ENCODE results near the gene LRRC59. TPM values are rescaled to one million over a fixed set of nuclear protein-coding genes. Genes with fewer than 3 reads are reported as not detected.

Gene LRRC59
- total RNA-seq, 2 experiments from 2014 or later, result 48.1 to 50.1 TPM

DNA sequence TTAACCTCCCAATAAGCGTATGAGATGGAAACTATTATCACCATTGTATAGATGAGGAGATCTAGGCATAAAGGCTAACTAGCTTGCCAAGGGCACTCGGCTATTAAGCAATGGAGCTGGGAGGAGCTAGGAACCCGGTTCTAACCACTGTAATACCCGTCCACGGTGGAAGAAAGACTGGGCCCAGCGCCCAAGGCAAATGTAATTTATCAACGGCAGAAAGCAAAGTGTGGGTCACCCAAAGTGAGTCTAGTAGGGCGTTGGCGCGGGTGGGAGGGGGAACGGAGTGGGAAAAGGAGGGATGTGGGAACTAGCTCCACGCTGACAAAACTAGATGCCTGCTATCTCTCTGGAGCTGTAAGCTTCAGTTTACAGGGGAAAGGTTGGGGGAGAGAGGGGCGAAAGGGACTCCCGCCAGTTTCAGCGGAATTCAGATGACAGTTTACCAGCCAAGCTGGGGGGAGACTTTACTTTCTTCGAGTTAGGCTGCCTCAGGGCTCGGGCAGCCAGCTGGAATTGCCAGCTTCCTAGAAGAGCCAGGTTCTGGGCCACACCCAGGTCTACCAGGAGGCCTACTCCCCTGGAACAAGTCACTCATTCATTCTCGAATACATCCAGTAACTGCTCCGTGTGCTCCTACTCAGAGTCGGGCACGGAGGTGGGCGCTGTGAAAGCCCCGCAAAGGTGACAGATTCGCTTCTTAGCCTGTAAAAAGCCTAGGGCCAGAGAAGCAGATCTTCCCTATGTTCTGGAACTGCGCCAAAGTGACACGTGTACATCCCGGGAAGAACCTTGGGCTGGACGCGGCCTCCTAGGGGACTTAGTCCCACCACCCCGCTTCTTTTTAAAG lies 837 bp downstream of the LRRC59 start:
- CTCF ChIA-PET, result interaction anchor here (0.5 to 4.5 kb wide), 26 partner anchors 8 to 896 kb away, joined by 3 to 56 read pairs (median 6); partner anchors contain the start of genes ACSF2, CACNA1G, EME1 and MRPL27
- Mint-ChIP-seq H3K4me1 (ENCODE audit: low read depth) (peaks cover 32% of the 10 kb centered on the region), H3K27me3 (ENCODE audit: low read depth) (no peaks in the 10 kb centered on the region), H3K27ac (peak overlapping the region; percentile 79), H3K4me3 (peak overlapping the region; percentile 92), H3K9me3 (peaks cover 3% of the 10 kb centered on the region), H3K36me3 (ENCODE audit: low read depth) (peaks cover 24% of the 10 kb centered on the region)
- intact Hi-C loops (cut with micrococcal nuclease), result loop anchor here (1.0 to 5.0 kb wide), 4 partner anchors 23 to 83 kb away; partner anchors contain the start of genes ACSF2, EME1 and MRPL27
- peak; percentile 35 for DNase-seq

DNA sequence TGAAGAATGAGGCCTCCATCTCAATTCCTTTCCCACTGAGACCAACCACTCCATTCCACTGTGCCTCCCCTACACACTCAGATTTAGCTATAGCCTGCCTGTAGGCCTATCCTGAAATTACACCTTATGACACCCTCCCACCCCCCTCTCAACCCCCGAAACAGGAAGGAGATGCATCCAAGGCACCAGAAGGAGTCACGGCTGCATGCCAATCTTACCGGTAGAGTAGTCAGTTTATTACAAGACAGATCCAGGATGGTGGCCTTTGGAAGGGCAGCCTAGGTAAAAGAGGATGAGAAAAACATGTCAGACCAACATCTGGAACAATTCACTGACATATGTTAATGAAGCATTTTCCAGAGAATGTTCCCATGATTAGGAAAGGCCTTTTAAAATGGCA lies 2.6 kb downstream of the LRRC59 start:
- H3K27ac Mint-ChIP-seq, result no peak overlapping the region
- peaks cover 32% of the 10 kb centered on the region for H3K4me1 Mint-ChIP-seq (ENCODE audit: low read depth)

DNA sequence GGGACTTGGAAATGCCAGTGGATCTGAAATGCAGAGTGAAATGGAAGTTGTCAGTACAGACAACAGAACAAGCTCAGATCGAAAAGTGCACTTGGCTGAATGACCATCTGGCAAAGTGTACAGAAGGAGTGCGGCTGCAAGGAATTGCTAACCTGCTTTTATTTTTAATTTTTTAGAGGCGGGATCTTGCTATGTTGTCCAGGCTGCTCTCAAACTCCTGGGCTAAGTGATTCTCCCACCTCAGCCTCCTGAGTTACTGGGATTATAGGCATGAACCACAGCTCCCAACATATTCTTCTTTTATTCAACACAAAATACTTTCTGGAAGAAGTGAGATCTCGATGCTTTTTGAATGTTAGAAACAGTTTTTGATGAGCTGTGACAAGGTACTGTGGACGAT lies 3.6 kb downstream of the LRRC59 start:
- no peak overlapping the region for H3K4me3 Mint-ChIP-seq
- H3K36me3 Mint-ChIP-seq (ENCODE audit: low read depth), result peaks cover 30% of the 10 kb centered on the region
- no peak overlapping the region for H3K27ac Mint-ChIP-seq
- H3K4me1 Mint-ChIP-seq (ENCODE audit: low read depth), result peaks cover 32% of the 10 kb centered on the region
- no peak for DNase-seq
- no peaks in the 10 kb centered on the region for H3K27me3 Mint-ChIP-seq (ENCODE audit: low read depth)
- no peaks in the 10 kb centered on the region for H3K9me3 Mint-ChIP-seq
- CTCF ChIA-PET, result interaction anchor here (4.3 kb wide), 1 partner anchor 32 kb away, joined by 19 read pairs; no protein-coding TSS in a partner anchor
- intact Hi-C loops (cut with micrococcal nuclease), result no loop called here

More for the DNA sequence above, 2.6 kb downstream of the LRRC59 start:
- intact Hi-C loops (cut with micrococcal nuclease), result loop anchor here (5.0 kb wide), 1 partner anchor 32 kb away; no protein-coding TSS in a partner anchor
- Mint-ChIP-seq H3K36me3 (ENCODE audit: low read depth) (peaks cover 28% of the 10 kb centered on the region), H3K4me3 (peak overlapping the region; percentile 29), H3K27me3 (ENCODE audit: low read depth) (no peaks in the 10 kb centered on the region), H3K9me3 (peaks cover under 1% of the 10 kb centered on the region)
- DNase-seq, result no peak
- CTCF ChIA-PET, result no interaction called here

DNA sequence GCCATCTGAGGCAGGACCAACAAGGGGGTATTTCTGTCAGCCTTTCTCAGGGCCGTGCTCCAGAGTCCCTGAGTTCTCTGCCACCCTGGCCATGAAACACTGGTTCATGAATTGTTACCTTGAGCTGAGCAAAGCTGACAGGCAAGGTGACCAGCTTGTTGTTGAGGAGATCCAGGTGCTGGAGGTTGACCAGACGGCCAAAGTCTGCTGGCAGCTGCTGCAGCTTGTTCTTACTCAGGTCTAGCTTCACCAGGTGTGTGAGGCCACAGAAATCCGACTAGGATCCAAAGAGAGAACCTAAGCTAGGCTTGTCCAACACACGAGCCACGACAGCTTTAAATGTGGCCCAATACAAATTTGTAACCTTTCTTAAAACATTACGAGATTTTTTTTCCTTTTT lies 4.7 kb downstream of the LRRC59 start:
- Mint-ChIP-seq H3K36me3 (ENCODE audit: low read depth) (peaks cover 39% of the 10 kb centered on the region), H3K4me1 (ENCODE audit: low read depth) (peaks cover 29% of the 10 kb centered on the region), H3K27me3 (ENCODE audit: low read depth) (no peaks in the 10 kb centered on the region), H3K27ac (no peak overlapping the region), H3K9me3 (no peaks in the 10 kb centered on the region), H3K4me3 (no peak overlapping the region)
- no peak for DNase-seq
- intact Hi-C loops (cut with micrococcal nuclease), result no loop called here
- CTCF ChIA-PET, result interaction anchor here (4.3 kb wide), 1 partner anchor 31 kb away, joined by 19 read pairs; no protein-coding TSS in a partner anchor

DNA sequence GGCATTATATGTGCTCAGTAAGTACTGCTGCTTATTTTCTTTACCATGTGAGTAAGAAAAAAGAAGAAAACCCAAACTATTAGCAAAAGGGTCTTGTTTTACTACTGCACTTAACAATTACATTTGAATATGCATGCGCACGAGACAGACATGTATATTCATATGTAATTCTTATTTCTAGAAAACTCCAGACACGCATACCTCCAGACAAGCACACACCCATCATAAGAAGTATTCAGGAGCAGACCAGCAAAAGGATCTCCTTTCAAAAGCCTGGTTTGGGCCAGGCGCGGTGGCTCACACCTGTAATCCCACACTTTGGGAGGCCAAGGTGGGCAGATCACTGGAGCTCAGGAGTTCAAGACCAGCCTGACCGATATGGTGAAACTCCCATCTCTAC lies 7.8 kb downstream of the LRRC59 start:
- no peak for DNase-seq
- H3K4me3 Mint-ChIP-seq, result no peak overlapping the region
- CTCF ChIA-PET, result interaction anchor here (1.1 to 4.3 kb wide), 3 partner anchors 8 to 28 kb away, joined by 5 to 19 read pairs (median 11); partner anchors contain the start of gene LRRC59
- H3K36me3 Mint-ChIP-seq (ENCODE audit: low read depth), result peaks cover 43% of the 10 kb centered on the region
- no peaks in the 10 kb centered on the region for H3K9me3 Mint-ChIP-seq
- no peaks in the 10 kb centered on the region for H3K27me3 Mint-ChIP-seq (ENCODE audit: low read depth)
- intact Hi-C loops (cut with micrococcal nuclease), result no loop called here
- no peak overlapping the region for H3K27ac Mint-ChIP-seq
- H3K4me1 Mint-ChIP-seq (ENCODE audit: low read depth), result peaks cover 7% of the 10 kb centered on the region

DNA sequence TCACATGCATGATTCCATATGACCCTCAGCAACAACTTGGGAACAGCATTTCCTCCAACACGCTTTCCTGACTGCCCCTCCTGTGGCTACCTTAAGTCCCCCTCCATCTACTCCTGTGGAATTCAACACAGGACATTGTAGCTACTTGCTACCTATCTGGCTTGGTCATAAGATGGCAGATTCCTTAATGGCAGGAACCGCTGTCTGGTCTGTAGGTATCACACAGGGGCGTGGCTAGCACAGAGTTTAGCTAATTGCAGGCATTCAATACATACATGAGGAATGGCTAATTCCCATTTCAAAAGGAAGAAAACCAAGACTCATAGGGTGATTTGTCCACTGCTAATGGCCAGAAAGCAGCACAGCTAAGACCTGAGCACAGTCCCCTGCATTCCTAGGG lies 8.6 kb downstream of the LRRC59 start:
- CTCF ChIA-PET, result interaction anchor here (1.1 to 1.9 kb wide), 2 partner anchors 9 to 26 kb away, joined by 5 to 11 read pairs; partner anchors contain the start of gene LRRC59
- no peaks in the 10 kb centered on the region for H3K27me3 Mint-ChIP-seq (ENCODE audit: low read depth)
- no peak for DNase-seq
- no peaks in the 10 kb centered on the region for H3K9me3 Mint-ChIP-seq
- H3K4me1 Mint-ChIP-seq (ENCODE audit: low read depth), result peaks cover 2% of the 10 kb centered on the region
- H3K27ac Mint-ChIP-seq, result no peak overlapping the region
- H3K4me3 Mint-ChIP-seq, result no peak overlapping the region
- peaks cover 41% of the 10 kb centered on the region for H3K36me3 Mint-ChIP-seq (ENCODE audit: low read depth)
- intact Hi-C loops (cut with micrococcal nuclease), result no loop called here

DNA sequence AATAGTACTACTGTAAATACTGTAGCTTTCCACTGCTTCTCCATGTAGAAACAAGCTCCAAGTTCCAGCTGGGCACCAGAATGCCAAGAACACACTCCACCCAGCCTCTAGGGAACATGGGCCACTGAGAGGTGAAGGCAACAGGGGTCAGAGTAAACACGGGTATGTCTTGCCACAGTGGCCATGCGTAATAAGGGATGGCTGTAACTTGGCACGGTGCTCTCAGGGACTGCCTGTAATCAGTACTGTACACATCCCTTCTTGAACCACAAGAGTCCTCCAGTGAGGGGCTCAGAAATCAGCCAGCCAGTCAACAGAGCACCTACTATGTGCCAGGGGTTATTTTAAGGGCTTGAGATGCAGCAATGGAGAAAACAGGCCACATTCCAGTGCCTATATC lies 10.8 kb downstream of the LRRC59 start:
- Mint-ChIP-seq H3K27ac (peak overlapping the region; percentile 5), H3K36me3 (ENCODE audit: low read depth) (peaks cover 40% of the 10 kb centered on the region), H3K4me3 (no peak overlapping the region), H3K9me3 (no peaks in the 10 kb centered on the region), H3K4me1 (ENCODE audit: low read depth) (no peaks in the 10 kb centered on the region), H3K27me3 (ENCODE audit: low read depth) (no peaks in the 10 kb centered on the region)
- CTCF ChIA-PET, result interaction anchor here (0.8 kb wide), 1 partner anchor 13 kb away, joined by 4 read pairs; no protein-coding TSS in a partner anchor
- DNase-seq, result no peak
- intact Hi-C loops (cut with micrococcal nuclease), result no loop called here

DNA sequence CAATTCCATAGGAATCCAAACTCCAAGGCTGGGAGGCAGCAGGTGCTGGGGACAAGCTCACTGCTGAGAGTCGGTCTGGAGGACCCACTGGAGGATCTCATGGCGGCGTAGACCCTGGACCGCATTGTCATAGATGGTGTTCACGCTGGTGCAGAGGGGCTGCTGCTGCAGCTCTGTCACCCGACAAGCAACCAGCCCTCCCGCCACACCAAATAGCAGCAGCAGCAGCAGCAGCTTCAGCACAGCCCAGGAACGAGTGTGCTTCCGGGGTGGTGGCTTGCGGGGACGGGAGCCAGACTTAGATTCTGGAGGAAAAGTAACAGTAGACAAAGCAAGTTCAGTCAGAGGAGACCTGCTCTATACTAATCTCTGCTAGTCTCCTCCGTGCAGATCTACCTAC lies 14.4 kb downstream of the LRRC59 start:
- no peak overlapping the region for H3K4me3 Mint-ChIP-seq
- intact Hi-C loops (cut with micrococcal nuclease), result no loop called here
- CTCF ChIA-PET, result interaction anchor here (0.6 to 1.8 kb wide), 2 partner anchors 183 to 213 kb away, joined by 3 to 5 read pairs; no protein-coding TSS in a partner anchor
- H3K27ac Mint-ChIP-seq, result no peak overlapping the region
- no peaks in the 10 kb centered on the region for H3K9me3 Mint-ChIP-seq
- H3K4me1 Mint-ChIP-seq (ENCODE audit: low read depth), result no peaks in the 10 kb centered on the region
- peaks cover 46% of the 10 kb centered on the region for H3K36me3 Mint-ChIP-seq (ENCODE audit: low read depth)
- no peaks in the 10 kb centered on the region for H3K27me3 Mint-ChIP-seq (ENCODE audit: low read depth)
- no peak for DNase-seq

DNA sequence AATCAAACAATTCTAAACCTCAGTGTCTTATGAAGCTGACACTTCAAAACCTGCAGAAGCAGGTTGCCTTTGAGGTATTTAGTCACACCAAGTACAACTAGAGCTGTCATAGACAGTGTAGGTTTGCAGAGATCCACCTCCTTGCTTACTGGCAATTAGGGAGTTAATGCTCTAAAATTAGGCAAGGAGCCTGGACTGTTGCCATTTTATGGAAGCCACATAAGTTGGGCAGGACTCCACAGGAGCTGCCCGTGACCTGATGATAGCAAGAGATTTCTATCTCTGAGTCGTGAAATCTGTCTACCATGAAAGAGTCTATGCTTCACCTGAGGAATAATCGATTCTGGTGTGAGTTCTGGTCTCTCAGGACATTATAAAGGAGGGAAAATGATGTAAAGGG lies 15.4 kb downstream of the LRRC59 start:
- no peaks in the 10 kb centered on the region for H3K9me3 Mint-ChIP-seq
- intact Hi-C loops (cut with micrococcal nuclease), result no loop called here
- H3K4me1 Mint-ChIP-seq (ENCODE audit: low read depth), result no peaks in the 10 kb centered on the region
- CTCF ChIA-PET, result interaction anchor here (0.7 to 1.8 kb wide), 3 partner anchors 20 to 182 kb away, joined by 3 to 5 read pairs (median 4); no protein-coding TSS in a partner anchor
- no peak for DNase-seq
- no peak overlapping the region for H3K4me3 Mint-ChIP-seq
- H3K36me3 Mint-ChIP-seq (ENCODE audit: low read depth), result peaks cover 43% of the 10 kb centered on the region
- H3K27ac Mint-ChIP-seq, result no peak overlapping the region
- H3K27me3 Mint-ChIP-seq (ENCODE audit: low read depth), result no peaks in the 10 kb centered on the region

DNA sequence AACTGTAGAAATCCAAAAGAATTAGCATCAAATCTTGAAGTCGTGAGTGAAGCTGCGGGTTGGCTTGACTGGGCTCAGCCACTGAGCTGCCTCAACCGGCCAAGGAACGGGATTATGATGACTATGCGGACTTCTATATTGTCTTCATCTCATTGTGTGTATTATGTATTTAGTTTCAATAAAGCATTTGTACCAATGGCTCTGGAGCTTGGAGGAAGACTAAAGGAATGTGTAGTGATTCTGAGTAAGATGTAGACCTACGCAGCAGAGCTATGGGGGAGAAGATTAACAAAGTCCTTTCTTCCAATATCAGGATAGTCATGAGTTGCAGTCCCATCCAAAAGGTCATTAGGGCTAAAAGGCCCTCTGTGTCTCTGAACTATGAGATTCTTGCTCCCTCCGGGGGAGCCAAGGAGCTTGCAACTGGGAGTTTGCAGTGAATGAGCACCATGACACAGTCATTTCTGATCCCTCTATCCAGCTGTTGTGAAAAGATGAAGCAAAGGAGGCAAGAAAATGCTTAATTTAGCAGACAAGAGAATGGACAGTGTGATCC lies 16.0 kb downstream of the LRRC59 start:
- H3K27me3 Mint-ChIP-seq (ENCODE audit: low read depth), result no peaks in the 10 kb centered on the region
- no peak overlapping the region for H3K27ac Mint-ChIP-seq
- H3K36me3 Mint-ChIP-seq (ENCODE audit: low read depth), result peaks cover 48% of the 10 kb centered on the region
- H3K4me3 Mint-ChIP-seq, result no peak overlapping the region
- no peaks in the 10 kb centered on the region for H3K9me3 Mint-ChIP-seq
- CTCF ChIA-PET, result interaction anchor here (0.7 to 1.8 kb wide), 4 partner anchors 9 to 181 kb away, joined by 3 to 5 read pairs (median 4); no protein-coding TSS in a partner anchor
- DNase-seq, result no peak
- H3K4me1 Mint-ChIP-seq (ENCODE audit: low read depth), result no peaks in the 10 kb centered on the region
- intact Hi-C loops (cut with micrococcal nuclease), result no loop called here

DNA sequence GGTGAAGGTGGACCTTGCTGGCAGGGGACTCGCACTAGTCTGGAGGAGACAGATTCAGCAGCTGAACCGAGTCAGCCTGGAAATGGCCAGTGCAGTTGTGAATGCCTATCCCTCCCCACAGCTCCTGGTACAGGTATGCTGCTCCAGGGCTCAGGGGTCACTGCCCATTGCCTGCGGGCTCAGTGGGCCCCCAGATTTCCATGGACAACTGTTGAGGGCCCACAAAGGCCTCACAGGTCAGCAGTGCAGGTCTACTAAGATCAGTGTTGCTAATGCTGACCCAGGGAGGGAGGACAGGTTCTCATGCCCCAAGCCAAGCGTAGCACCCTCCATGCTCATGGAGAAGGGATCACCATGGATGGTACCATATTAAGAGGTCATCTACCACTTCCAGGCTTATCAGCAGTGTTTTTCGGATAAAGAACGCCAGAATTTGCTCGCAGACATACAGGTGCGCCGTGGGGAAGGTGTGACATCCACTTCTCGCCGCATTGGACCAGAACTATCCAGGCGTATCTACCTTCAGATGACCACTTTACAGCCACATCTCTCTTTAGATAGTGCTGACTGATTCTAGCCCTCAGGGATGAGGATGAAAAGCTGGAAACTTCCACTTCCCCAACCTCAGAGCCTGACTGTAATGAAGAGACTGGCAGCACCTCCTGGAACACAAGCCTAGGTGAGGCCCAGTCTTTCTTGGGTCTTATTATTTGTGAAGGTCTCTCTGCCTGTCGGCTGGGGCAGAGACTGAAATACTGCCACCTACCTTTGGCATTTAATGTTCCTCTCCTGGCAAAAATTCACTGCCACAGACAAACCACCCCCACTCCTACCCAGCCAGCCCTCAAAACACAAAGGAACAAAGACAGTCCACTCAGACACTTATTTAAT lies 16.7 kb downstream of the LRRC59 start:
- no peak overlapping the region for H3K27ac Mint-ChIP-seq
- no peak for DNase-seq
- peaks cover 49% of the 10 kb centered on the region for H3K36me3 Mint-ChIP-seq (ENCODE audit: low read depth)

More for the DNA sequence above, 16.7 kb downstream of the LRRC59 start:
- intact Hi-C loops (cut with micrococcal nuclease), result no loop called here
- no peak overlapping the region for H3K4me3 Mint-ChIP-seq
- no peaks in the 10 kb centered on the region for H3K9me3 Mint-ChIP-seq
- CTCF ChIA-PET, result interaction anchor here (0.6 to 1.0 kb wide), 4 partner anchors 10 to 109 kb away, joined by 3 to 4 read pairs (median 3); no protein-coding TSS in a partner anchor
- no peaks in the 10 kb centered on the region for H3K27me3 Mint-ChIP-seq (ENCODE audit: low read depth)
- no peaks in the 10 kb centered on the region for H3K4me1 Mint-ChIP-seq (ENCODE audit: low read depth)

Data from activated naive CD4-positive, alpha-beta T cell treated with anti-CD3 and anti-CD28 coated beads for 36 hours (primary cell).